Measurements from ENCODE around the gene FAM20C. TPM values are rescaled to one million over a fixed set of nuclear protein-coding genes. Genes with fewer than 3 reads are reported as not detected.

FAM20C gene
- total RNA-seq, 1 experiment from 2014 or later = 8.8 TPM

- intact Hi-C loops (cut with micrococcal nuclease) = no loop called here
- no peaks in the 10 kb centered on the region for H3K9me3 Mint-ChIP-seq (ENCODE audit: unreplicated experiment)
- no peaks in the 10 kb centered on the region for H3K4me1 Mint-ChIP-seq (ENCODE audit: insufficient read depth, unreplicated experiment)
- no TSS peak for BruUV-seq (replicated peaks)
- peaks cover 22% of the 10 kb centered on the region for H3K36me3 Mint-ChIP-seq (ENCODE audit: insufficient read depth, unreplicated experiment)
- TF ChIP-seq CTCF (IDR thresholded peaks at IDR 0.05; ENCODE audit: unreplicated experiment) = no peak
- H3K4me3 Mint-ChIP-seq (ENCODE audit: unreplicated experiment) = no peak overlapping the region
- no peak overlapping the region for H3K27ac Mint-ChIP-seq (ENCODE audit: low read depth, unreplicated experiment)
- CTCF ChIA-PET = no interaction called here
- POLR2A ChIA-PET = no interaction called here
- no peak for DNase-seq (ENCODE audit: unreplicated experiment)
- no peaks in the 10 kb centered on the region for H3K27me3 Mint-ChIP-seq (ENCODE audit: insufficient read depth, unreplicated experiment)
These were observed 16.4 kb downstream of the FAM20C start for GRCh38 chr7:208816-209215.

- CTCF ChIA-PET = interaction anchor here (0.6 kb wide), 1 partner anchor 658 kb away, joined by 3 read pairs; no protein-coding TSS in a partner anchor
These were observed 17.0 kb downstream of the FAM20C start for GRCh38 chr7:209416-209815.

GRCh38 chr7:209906-210305 is 17.5 kb downstream of the FAM20C start:
- Mint-ChIP-seq H3K36me3 (ENCODE audit: insufficient read depth, unreplicated experiment) (peaks cover 21% of the 10 kb centered on the region), H3K27me3 (ENCODE audit: insufficient read depth, unreplicated experiment) (no peaks in the 10 kb centered on the region), H3K9me3 (ENCODE audit: unreplicated experiment) (no peaks in the 10 kb centered on the region), H3K27ac (ENCODE audit: low read depth, unreplicated experiment) (no peak overlapping the region), H3K4me1 (ENCODE audit: insufficient read depth, unreplicated experiment) (peaks cover 8% of the 10 kb centered on the region), H3K4me3 (ENCODE audit: unreplicated experiment) (no peak overlapping the region)
- CTCF ChIA-PET = interaction anchor here (0.6 kb wide), 1 partner anchor 658 kb away, joined by 3 read pairs; no protein-coding TSS in a partner anchor
- DNase-seq (ENCODE audit: unreplicated experiment) = no peak
- BruUV-seq (replicated peaks) = no TSS peak
- POLR2A ChIA-PET = no interaction called here
- intact Hi-C loops (cut with micrococcal nuclease) = no loop called here
- TF ChIP-seq CTCF (IDR thresholded peaks at IDR 0.05; ENCODE audit: unreplicated experiment) = no peak

More at GRCh38 chr7:209416-209815, 17.0 kb downstream of the FAM20C start:
- BruUV-seq (replicated peaks) = no TSS peak
- intact Hi-C loops (cut with micrococcal nuclease) = no loop called here
- peaks cover 3% of the 10 kb centered on the region for H3K4me1 Mint-ChIP-seq (ENCODE audit: insufficient read depth, unreplicated experiment)
- no peak overlapping the region for H3K27ac Mint-ChIP-seq (ENCODE audit: low read depth, unreplicated experiment)
- H3K9me3 Mint-ChIP-seq (ENCODE audit: unreplicated experiment) = no peaks in the 10 kb centered on the region
- no peaks in the 10 kb centered on the region for H3K27me3 Mint-ChIP-seq (ENCODE audit: insufficient read depth, unreplicated experiment)
- POLR2A ChIA-PET = no interaction called here
- DNase-seq (ENCODE audit: unreplicated experiment) = no peak
- H3K36me3 Mint-ChIP-seq (ENCODE audit: insufficient read depth, unreplicated experiment) = peaks cover 22% of the 10 kb centered on the region
- TF ChIP-seq CTCF (IDR thresholded peaks at IDR 0.05; ENCODE audit: unreplicated experiment) = no peak
- no peak overlapping the region for H3K4me3 Mint-ChIP-seq (ENCODE audit: unreplicated experiment)

GRCh38 chr7:210401-210925 is 18.1 kb downstream of the FAM20C start:
- Mint-ChIP-seq H3K4me1 (ENCODE audit: insufficient read depth, unreplicated experiment) (peaks cover 12% of the 10 kb centered on the region), H3K9me3 (ENCODE audit: unreplicated experiment) (no peaks in the 10 kb centered on the region), H3K36me3 (ENCODE audit: insufficient read depth, unreplicated experiment) (peaks cover 16% of the 10 kb centered on the region), H3K27me3 (ENCODE audit: insufficient read depth, unreplicated experiment) (no peaks in the 10 kb centered on the region), H3K4me3 (ENCODE audit: unreplicated experiment) (no peak overlapping the region), H3K27ac (ENCODE audit: low read depth, unreplicated experiment) (no peak overlapping the region)
- intact Hi-C loops (cut with micrococcal nuclease) = no loop called here
- no peak for DNase-seq (ENCODE audit: unreplicated experiment)
- BruUV-seq (replicated peaks) = no TSS peak
- TF ChIP-seq CTCF (IDR thresholded peaks at IDR 0.05; ENCODE audit: unreplicated experiment) = no peak
- ChIA-PET CTCF (interaction anchor here (0.6 kb wide), 1 partner anchor 407 kb away, joined by 3 read pairs; no protein-coding TSS in a partner anchor), POLR2A (no interaction called here)
